Gastrocnemius medialis (tissue), 4 donors: ENCODE measurements around the gene RASIP1. TPM values are rescaled to one million over a fixed set of nuclear protein-coding genes. Genes with fewer than 3 reads are reported as not detected.

Experiments used
- ATAC-seq, 2 donors: fragments of 150-250 bp; one replicate each; pipeline ENCODE4 v1.9.1; 2016
- DNase-seq, 2 donors: peaks; one replicate each; pipeline ENCODE4 v3.0.0-alpha.2; 2019
- H3K27ac ChIP-seq, 4 donors: fragments of 200-600 bp; sonication (generic); 1 replicate in 1 of 4; 2 replicates in 3 of 4; pipeline ENCODE4 v1.5.1; 2016 to 2018; ENCODE audit warnings: mild to moderate bottlenecking in 2 of 4, moderate library complexity in 1 of 4
- H3K27me3 ChIP-seq, 3 donors: fragments of 200-600 bp; sonication (generic) in 2 of 3; 1 replicate in 1 of 3; 2 replicates in 2 of 3; pipeline versions ENCODE4 v1.5.1 to v1.6.0; 2016 to 2019; ENCODE audit warnings: mild to moderate bottlenecking in 1 of 3, moderate library complexity in 1 of 3
- H3K36me3 ChIP-seq, 2 donors: fragments of 200-600 bp; sonication (generic) in 1 of 2; one replicate each; pipeline ENCODE4 v1.5.1; 2017 to 2018
- H3K4me1 ChIP-seq, 2 donors: fragments of 200-600 bp; sonication (generic) in 1 of 2; one replicate each; pipeline ENCODE4 v1.5.1; 2016 to 2017; ENCODE audit warnings: mild to moderate bottlenecking in 2 of 2
- H3K4me3 ChIP-seq, 4 donors: fragments of 200-600 bp; sonication (generic) in 3 of 4; 1 replicate in 1 of 4; 2 replicates in 3 of 4; pipeline ENCODE4 v1.5.1; 2016 to 2019; ENCODE audit warnings: mild to moderate bottlenecking in 2 of 4
- H3K9me3 ChIP-seq, 3 donors: fragments of 200-600 bp; sonication (generic) in 2 of 3; 1 replicate in 1 of 3; 2 replicates in 2 of 3; pipeline ENCODE4 v1.5.1; 2016 to 2019
- CTCF ChIP-seq, 5 experiments: fragments of 450-650 bp in 3 of 5; fragments of 200-600 bp in 2 of 5; sonication (generic) in 2 of 5; IDR thresholded peaks in 4 of 5; conservative IDR thresholded peaks in 1 of 5; 1 replicate in 4 of 5; 2 replicates in 1 of 5; pipeline ENCODE4 v1.5.1; 2016 to 2019; ENCODE audit warnings: antibody characterized with exemption in 5 of 5, mild to moderate bottlenecking in 3 of 5, moderate library complexity in 3 of 5
- POLR2A ChIP-seq, 2 donors: fragments of 450-650 bp; IDR thresholded peaks; one replicate each; pipeline ENCODE4 v1.6.1; 2017; ENCODE audit warnings: antibody characterized with exemption in 2 of 2, mild to moderate bottlenecking in 2 of 2, moderate library complexity in 2 of 2
- in situ Hi-C, 4 donors: fragments of 200-750 bp; cut with MboI; loops; one replicate each; pipeline versions ENCODE4 v1.15.0 to v1.8.0; 2017; ENCODE audit warnings: low sequenced_read_pairs in 4 of 4
- intact Hi-C: fragments of 100-400 bp; cut with DNase I; formaldehyde crosslinking; loops from one replicate; pipeline ENCODE4 v1.15.1; 2023; ENCODE audit warnings: low total_unique reads
- total RNA-seq, 4 donors: library from RNA; depleted of rRNA; stranded (reverse); fragments of >200 nt; gene quantifications; one replicate each; pipeline versions ENCODE4 v1.1.0 to v1.2.3, GENCODE V29; 2016

The RASIP1 gene
- total RNA-seq, 4 donors from 2014 or later = 3.4 to 8.1 (median 6.3) TPM

GRCh38 chr19:48678201-48678600, 62.2 kb downstream of the RASIP1 start:
- Histone ChIP-seq H3K27ac (no peak overlapping the region), H3K4me1 (peaks cover 4 to 11% of the 10 kb centered on the region in 2 donors), H3K27me3 (no peaks in the 10 kb centered on the region), H3K9me3 (no peaks in the 10 kb centered on the region), H3K36me3 (no peaks in the 10 kb centered on the region), H3K4me3 (no peak overlapping the region)
- ATAC-seq = no peak
- in situ Hi-C loops (loop anchor here in 1 of 4 donors (10.0 kb wide), 1 partner anchor 167 kb away; no protein-coding TSS in a partner anchor), intact Hi-C loops (loop anchor here (5.0 to 10.0 kb wide), 2 partner anchors 34 to 167 kb away; no protein-coding TSS in a partner anchor)
- TF ChIP-seq POLR2A (IDR thresholded peaks at IDR 0.05) (no peak), CTCF (IDR thresholded peaks at IDR 0.05 in 4 of 5, conservative IDR thresholded peaks at IDR 0.05 in 1 of 5) (no peak)
- DNase-seq = no peak

GRCh38 chr19:48676887-48677286, 63.5 kb downstream of the RASIP1 start:
- ATAC-seq = no peak
- in situ Hi-C loops (loop anchor here in 1 of 4 donors (10.0 kb wide), 1 partner anchor 168 kb away; no protein-coding TSS in a partner anchor), intact Hi-C loops (loop anchor here (5.0 to 10.0 kb wide), 2 partner anchors 35 to 168 kb away; no protein-coding TSS in a partner anchor)
- no peak overlapping the region for H3K4me3 ChIP-seq
- no peaks in the 10 kb centered on the region for H3K27me3 ChIP-seq
- DNase-seq = no peak
- no peaks in the 10 kb centered on the region for H3K36me3 ChIP-seq
- H3K9me3 ChIP-seq = no peaks in the 10 kb centered on the region
- H3K4me1 ChIP-seq = peaks cover 4 to 11% of the 10 kb centered on the region in 2 donors
- H3K27ac ChIP-seq = no peak overlapping the region
- TF ChIP-seq CTCF (IDR thresholded peaks at IDR 0.05 in 4 of 5, conservative IDR thresholded peaks at IDR 0.05 in 1 of 5) (no peak), POLR2A (IDR thresholded peaks at IDR 0.05) (no peak)

GRCh38 chr19:48676487-48676886, 63.9 kb downstream of the RASIP1 start:
- Histone ChIP-seq H3K9me3 (no peaks in the 10 kb centered on the region), H3K4me1 (peaks cover 4 to 11% of the 10 kb centered on the region in 2 donors), H3K27ac (no peak overlapping the region), H3K27me3 (no peaks in the 10 kb centered on the region), H3K36me3 (no peaks in the 10 kb centered on the region), H3K4me3 (no peak overlapping the region)
- DNase-seq (no peak), ATAC-seq (no peak)
- in situ Hi-C loops (loop anchor here in 1 of 4 donors (10.0 kb wide), 1 partner anchor 168 kb away; no protein-coding TSS in a partner anchor), intact Hi-C loops (loop anchor here (5.0 to 10.0 kb wide), 2 partner anchors 36 to 168 kb away; no protein-coding TSS in a partner anchor)
- TF ChIP-seq POLR2A (IDR thresholded peaks at IDR 0.05) (no peak), CTCF (IDR thresholded peaks at IDR 0.05 in 4 of 5, conservative IDR thresholded peaks at IDR 0.05 in 1 of 5) (no peak)

GRCh38 chr19:48674921-48675824, 65.2 kb downstream of the RASIP1 start:
- intact Hi-C loops (loop anchor here (1.0 to 10.0 kb wide), 4 partner anchors 29 to 170 kb away; partner anchors contain the start of gene CA11), in situ Hi-C loops (loop anchor here in 1 of 4 donors (10.0 kb wide), 1 partner anchor 170 kb away; no protein-coding TSS in a partner anchor)
- peaks cover 4 to 11% of the 10 kb centered on the region in 2 donors for H3K4me1 ChIP-seq
- H3K27ac ChIP-seq = peak overlapping the region in 1 of 4 donors; percentile 57
- TF ChIP-seq CTCF (IDR thresholded peaks at IDR 0.05 in 4 of 5, conservative IDR thresholded peaks at IDR 0.05 in 1 of 5) = peak; percentile 80 to 93 (median 89)
- no peak for TF ChIP-seq POLR2A (IDR thresholded peaks at IDR 0.05)
- DNase-seq (peak; percentile 63 to 78), ATAC-seq (peak; percentile 91 to 95)
- H3K27me3 ChIP-seq = no peaks in the 10 kb centered on the region
- H3K9me3 ChIP-seq = no peaks in the 10 kb centered on the region
- no peaks in the 10 kb centered on the region for H3K36me3 ChIP-seq
- no peak overlapping the region for H3K4me3 ChIP-seq
